Ascending aorta (tissue), 2 donors: Measurements from ENCODE around the gene SPRY4. TPM values are rescaled to one million over a fixed set of nuclear protein-coding genes. Genes with fewer than 3 reads are reported as not detected.
A peak's percentile ranks its signal among the peaks of the same experiment; 100 is the strongest.
"Not testable (repeated sequence)": the region's sequence is repeated elsewhere in the genome, so short reads cannot be mapped to it uniquely, and the experiment has no call there.

Experiments used
- DNase-seq, 2 donors: peaks; one replicate each; pipeline ENCODE4 v3.0.0-alpha.2; 2019; ENCODE audit warnings: low spot score in 2 of 2
- H3K27ac ChIP-seq, 2 donors: fragments of 200-600 bp; sonication (generic); one replicate each; pipeline ENCODE4 v1.5.1; 2016 to 2017; ENCODE audit warnings: mild to moderate bottlenecking in 1 of 2
- H3K27me3 ChIP-seq: fragments of 200-600 bp; sonication (generic); one replicate; pipeline ENCODE4 v1.5.1; 2017
- H3K36me3 ChIP-seq, 2 donors: fragments of 200-600 bp; sonication (generic); one replicate each; pipeline ENCODE4 v1.5.1; 2016
- H3K4me1 ChIP-seq, 2 donors: fragments of 200-600 bp; sonication (generic); one replicate each; pipeline ENCODE4 v1.5.1; 2016 to 2017; ENCODE audit warnings: mild to moderate bottlenecking in 1 of 2
- H3K4me3 ChIP-seq, 2 donors: fragments of 200-600 bp; sonication (generic); one replicate each; pipeline ENCODE4 v1.5.1; 2016 to 2017; ENCODE audit warnings: mild to moderate bottlenecking in 1 of 2
- H3K9me3 ChIP-seq, 2 donors: fragments of 200-600 bp; sonication (generic); one replicate each; pipeline ENCODE4 v1.5.1; 2016
- intact Hi-C: fragments of 100-400 bp; cut with DNase I; formaldehyde crosslinking; loops from one replicate; pipeline ENCODE4 v1.15.1; 2023
- total RNA-seq: library from RNA; depleted of rRNA; stranded (reverse); fragments of >200 nt; gene quantifications from one replicate; pipeline ENCODE4 v1.1.0, GENCODE V29; 2016
- TF ChIP-seq, protein P1 (sequence below), 3 experiments: fragments of 200-600 bp in 2 of 3; fragments of 450-650 bp in 1 of 3; sonication (generic) in 2 of 3; IDR thresholded peaks; one replicate each; pipeline ENCODE4 v1.5.1; 2016 to 2019; ENCODE audit warnings: antibody characterized with exemption in 3 of 3, mild to moderate bottlenecking in 1 of 3, moderate library complexity in 1 of 3

The SPRY4 gene
- total RNA-seq, 1 donor from 2014 or later = 111 TPM

DNA sequence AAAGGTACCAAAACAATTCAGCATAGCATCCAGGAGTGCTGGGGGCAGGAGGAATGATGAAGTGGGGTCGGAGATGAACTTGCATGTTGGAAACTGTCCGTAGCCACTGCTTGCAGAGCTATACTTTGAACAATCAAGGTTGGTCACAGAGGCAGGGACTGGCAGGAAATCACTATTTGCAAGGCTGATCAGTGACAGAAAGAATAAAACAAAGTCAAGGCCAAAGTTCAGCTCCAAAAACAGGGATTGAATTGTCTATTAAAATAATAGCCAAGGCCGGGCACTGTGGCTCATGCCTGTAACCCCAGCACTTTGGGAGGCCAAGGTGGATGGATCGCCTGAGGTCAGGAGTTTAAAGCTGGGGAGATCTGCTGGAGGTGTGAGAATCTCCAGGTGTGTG lies 18.7 kb upstream of the SPRY4 start:
- H3K4me1 ChIP-seq = no peaks in the 10 kb centered on the region
- H3K9me3 ChIP-seq = peaks cover 15 to 17% of the 10 kb centered on the region in 2 donors
- H3K27me3 ChIP-seq = no peaks in the 10 kb centered on the region
- TF ChIP-seq, protein P1, sequence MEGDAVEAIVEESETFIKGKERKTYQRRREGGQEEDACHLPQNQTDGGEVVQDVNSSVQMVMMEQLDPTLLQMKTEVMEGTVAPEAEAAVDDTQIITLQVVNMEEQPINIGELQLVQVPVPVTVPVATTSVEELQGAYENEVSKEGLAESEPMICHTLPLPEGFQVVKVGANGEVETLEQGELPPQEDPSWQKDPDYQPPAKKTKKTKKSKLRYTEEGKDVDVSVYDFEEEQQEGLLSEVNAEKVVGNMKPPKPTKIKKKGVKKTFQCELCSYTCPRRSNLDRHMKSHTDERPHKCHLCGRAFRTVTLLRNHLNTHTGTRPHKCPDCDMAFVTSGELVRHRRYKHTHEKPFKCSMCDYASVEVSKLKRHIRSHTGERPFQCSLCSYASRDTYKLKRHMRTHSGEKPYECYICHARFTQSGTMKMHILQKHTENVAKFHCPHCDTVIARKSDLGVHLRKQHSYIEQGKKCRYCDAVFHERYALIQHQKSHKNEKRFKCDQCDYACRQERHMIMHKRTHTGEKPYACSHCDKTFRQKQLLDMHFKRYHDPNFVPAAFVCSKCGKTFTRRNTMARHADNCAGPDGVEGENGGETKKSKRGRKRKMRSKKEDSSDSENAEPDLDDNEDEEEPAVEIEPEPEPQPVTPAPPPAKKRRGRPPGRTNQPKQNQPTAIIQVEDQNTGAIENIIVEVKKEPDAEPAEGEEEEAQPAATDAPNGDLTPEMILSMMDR (IDR thresholded peaks at IDR 0.05) = no peak
- no peaks in the 10 kb centered on the region for H3K36me3 ChIP-seq
- H3K4me3 ChIP-seq = no peak overlapping the region
- intact Hi-C loops = no loop called here
- DNase-seq = peak in 1 of 2 donors; percentile 21
- no peak overlapping the region for H3K27ac ChIP-seq

- DNase-seq = peak in 1 of 2 donors; percentile 63
- Histone ChIP-seq H3K4me1 (no peaks in the 10 kb centered on the region), H3K4me3 (no peak overlapping the region), H3K27ac (no peak overlapping the region), H3K27me3 (no peaks in the 10 kb centered on the region), H3K36me3 (no peaks in the 10 kb centered on the region), H3K9me3 (peaks cover 15 to 17% of the 10 kb centered on the region in 2 donors)
- TF ChIP-seq, protein P1 (IDR thresholded peaks at IDR 0.05) = no peak
- intact Hi-C loops = no loop called here
These were observed 17.5 kb upstream of the SPRY4 start for GRCh38 chr5:142342128-142342981.

DNA sequence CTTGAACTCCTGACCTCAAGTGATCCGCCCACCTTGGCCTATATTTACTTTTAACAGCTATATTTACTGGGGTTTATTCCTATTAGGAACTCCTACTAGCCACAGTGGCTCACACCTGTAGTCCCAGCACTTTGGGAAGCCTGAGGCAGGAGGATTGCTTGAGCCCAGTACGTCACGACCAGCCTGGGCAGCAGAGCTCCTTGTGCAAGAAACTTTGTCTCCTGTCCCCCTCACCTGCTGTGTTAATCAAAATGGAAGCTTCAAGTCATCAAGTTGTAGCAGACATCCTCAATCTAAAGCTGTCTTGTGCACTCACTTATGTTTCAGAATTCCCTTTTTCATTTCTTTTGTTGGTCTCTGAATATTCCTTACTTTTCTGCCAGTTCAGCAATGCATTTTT lies 15.0 kb upstream of the SPRY4 start:
- TF ChIP-seq, protein P1 (IDR thresholded peaks at IDR 0.05) = no peak
- H3K27me3 ChIP-seq = no peaks in the 10 kb centered on the region
- intact Hi-C loops = no loop called here
- no peak overlapping the region for H3K4me3 ChIP-seq
- peak in 1 of 2 donors; percentile 31 for DNase-seq
- no peak overlapping the region for H3K27ac ChIP-seq
- no peaks in the 10 kb centered on the region for H3K4me1 ChIP-seq
- H3K9me3 ChIP-seq = peaks cover 7 to 10% of the 10 kb centered on the region in 2 donors
- H3K36me3 ChIP-seq = no peaks in the 10 kb centered on the region

DNA sequence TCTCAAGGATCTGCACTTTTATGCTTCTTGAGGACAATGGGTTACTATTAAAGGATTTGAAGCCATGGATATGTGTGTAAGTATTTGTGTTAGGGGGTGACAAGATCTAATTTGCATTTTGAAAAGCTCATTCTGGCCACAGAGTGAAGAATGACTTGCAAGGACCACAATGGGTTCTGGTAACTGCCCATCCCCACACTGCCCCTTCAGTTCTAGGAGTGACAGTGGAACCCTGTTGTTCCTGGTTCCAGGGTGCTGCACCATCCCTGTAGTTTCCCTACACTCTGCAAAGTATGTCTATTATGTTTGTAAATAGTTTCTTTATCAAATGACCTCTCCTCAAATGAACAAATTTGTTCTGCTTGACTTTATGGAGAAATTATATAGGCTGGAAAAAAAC lies 9.7 kb upstream of the SPRY4 start:
- intact Hi-C loops = no loop called here
- no peaks in the 10 kb centered on the region for H3K27me3 ChIP-seq
- no peak for DNase-seq
- TF ChIP-seq, protein P1 (IDR thresholded peaks at IDR 0.05) = no peak
- no peaks in the 10 kb centered on the region for H3K4me1 ChIP-seq
- H3K9me3 ChIP-seq = no peaks in the 10 kb centered on the region
- no peak overlapping the region for H3K27ac ChIP-seq
- H3K4me3 ChIP-seq = no peak overlapping the region
- no peaks in the 10 kb centered on the region for H3K36me3 ChIP-seq

- H3K4me3 ChIP-seq, H3K9me3 ChIP-seq, H3K27ac ChIP-seq, H3K4me1 ChIP-seq, H3K27me3 ChIP-seq, H3K36me3 ChIP-seq, intact Hi-C loops: not testable (repeated sequence)
- DNase-seq = peak in 1 of 2 donors; percentile 8
These were observed 8.9 kb upstream of the SPRY4 start for GRCh38 chr5:142333749-142334148.

GRCh38 chr5:142330444-142330843 lies 5.6 kb upstream of the SPRY4 start:
- Histone ChIP-seq H3K9me3 (no peaks in the 10 kb centered on the region), H3K27me3 (no peaks in the 10 kb centered on the region), H3K4me1 (peaks cover 3 to 4% of the 10 kb centered on the region in 2 donors), H3K4me3 (no peak overlapping the region), H3K36me3 (no peaks in the 10 kb centered on the region), H3K27ac (no peak overlapping the region)
- TF ChIP-seq, protein P1 (IDR thresholded peaks at IDR 0.05) = no peak
- intact Hi-C loops = no loop called here
- DNase-seq = no peak
